Stimulated activated CD4-positive, alpha-beta T cell treated with anti-CD3 and anti-CD28 coated beads, Interleukin-1b, Interleukin-23, amount 100 ng/mL, for 24 hours (primary cell): ENCODE measurements around the gene EEFSEC.

Experiments
- DNase-seq, 4 experiments: peaks; one replicate each; pipeline ENCODE4 v3.0.0-alpha.2; 2020; ENCODE audit warnings: low read depth in 4 of 4, low spot score in 1 of 4

EEFSEC gene

GRCh38 chr3:128283421-128283820 lies 130.1 kb downstream of the EEFSEC start:
- DNase-seq = no peak

- no peak for DNase-seq
These were observed 132.0 kb downstream of the EEFSEC start for GRCh38 chr3:128285042-128285966.

GRCh38 chr3:128285967-128286321 lies 132.7 kb downstream of the EEFSEC start:
- no peak for DNase-seq

GRCh38 chr3:128286691-128287090 lies 133.4 kb downstream of the EEFSEC start:
- DNase-seq = no peak

- DNase-seq = no peak
These were observed 133.9 kb downstream of the EEFSEC start for GRCh38 chr3:128287216-128287615.

GRCh38 chr3:128289534-128289933 lies 136.3 kb downstream of the EEFSEC start:
- no peak for DNase-seq

- no peak for DNase-seq
These were observed 137.2 kb downstream of the EEFSEC start for GRCh38 chr3:128290484-128290883.

GRCh38 chr3:128293930-128294329 lies 140.6 kb downstream of the EEFSEC start:
- no peak for DNase-seq

- no peak for DNase-seq
These were observed 141.8 kb downstream of the EEFSEC start for GRCh38 chr3:128294999-128295468.

GRCh38 chr3:128296469-128297251 lies 143.4 kb downstream of the EEFSEC start:
- no peak for DNase-seq

- DNase-seq = no peak
These were observed 144.3 kb downstream of the EEFSEC start for GRCh38 chr3:128297401-128298138.

- DNase-seq = no peak
These were observed 148.1 kb downstream of the EEFSEC start for GRCh38 chr3:128301186-128302023.

GRCh38 chr3:128306481-128306880 lies 153.2 kb downstream of the EEFSEC start:
- no peak for DNase-seq

- DNase-seq = no peak
These were observed 153.8 kb downstream of the EEFSEC start for GRCh38 chr3:128307029-128307633.

GRCh38 chr3:128307781-128308469 lies 154.6 kb downstream of the EEFSEC start:
- DNase-seq = no peak

GRCh38 chr3:128309026-128309425 lies 155.7 kb downstream of the EEFSEC start:
- DNase-seq = no peak

- no peak for DNase-seq
These were observed 157.2 kb downstream of the EEFSEC start for GRCh38 chr3:128310286-128311058.

- no peak for DNase-seq
These were observed 158.2 kb downstream of the EEFSEC start for GRCh38 chr3:128311441-128311844.

- no peak for DNase-seq
These were observed 159.0 kb downstream of the EEFSEC start for GRCh38 chr3:128312271-128312670.
